NCI-H187 (cell line): ENCODE results near the gene IL24.

Experiments used
- DNase-seq, 2 experiments: peaks; one replicate each; lab custom pipeline; 2025; lab: John Stamatoyannopoulos, UW

The IL24 gene

DNA sequence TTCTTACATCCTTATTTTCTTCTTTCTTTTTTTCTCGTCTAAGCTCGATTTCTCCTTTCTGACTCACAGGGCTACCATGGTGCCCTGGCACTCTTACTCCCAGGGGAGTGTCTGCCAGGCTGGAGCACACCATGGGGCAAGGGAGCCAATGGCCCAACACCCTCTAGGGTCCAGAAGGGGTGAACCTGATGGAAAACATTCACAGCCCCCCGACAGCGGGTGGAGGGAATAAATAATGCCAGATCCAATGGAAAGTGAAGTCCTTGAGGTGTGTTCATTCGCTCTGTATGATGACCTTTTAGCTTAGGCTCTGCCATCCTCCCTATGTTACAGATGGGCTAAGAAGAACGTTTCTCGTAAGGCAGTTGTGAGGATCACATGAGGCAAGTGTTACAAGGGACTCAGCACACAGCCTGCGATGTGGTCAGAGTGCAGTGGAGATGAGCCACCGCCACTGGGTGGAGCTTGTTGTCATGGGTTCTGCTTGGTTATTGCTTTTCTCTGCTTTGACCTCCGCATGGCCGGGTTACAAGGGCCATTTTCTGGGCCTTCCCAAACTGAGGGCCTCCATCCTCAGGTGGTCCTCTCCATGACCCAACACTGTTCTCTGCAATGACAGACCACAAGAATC lies 28.0 kb downstream of the IL24 start:
- no peak for DNase-seq

DNA sequence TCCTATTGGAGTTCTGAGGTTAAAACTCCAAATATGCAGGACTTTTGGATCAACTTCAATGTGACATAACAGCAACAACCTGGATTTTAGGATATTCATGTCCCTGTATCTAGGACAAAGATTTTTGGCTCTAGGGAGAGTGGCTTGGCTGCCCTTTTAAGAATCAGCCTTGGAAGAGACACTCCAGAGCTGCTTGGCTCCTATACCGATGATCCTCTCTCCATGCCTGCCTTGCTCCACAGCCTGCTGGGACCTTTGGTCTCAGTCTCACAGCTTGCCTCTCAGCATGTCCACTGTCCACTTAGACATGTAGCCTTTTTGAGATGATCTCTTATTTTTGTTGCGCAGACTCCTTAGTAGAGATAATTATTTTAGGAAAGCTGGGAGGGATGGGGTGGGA lies 29.0 kb downstream of the IL24 start:
- DNase-seq, result no peak

GRCh38 chr1:206929524-206929923 lies 32.3 kb downstream of the IL24 start:
- no peak for DNase-seq

DNA sequence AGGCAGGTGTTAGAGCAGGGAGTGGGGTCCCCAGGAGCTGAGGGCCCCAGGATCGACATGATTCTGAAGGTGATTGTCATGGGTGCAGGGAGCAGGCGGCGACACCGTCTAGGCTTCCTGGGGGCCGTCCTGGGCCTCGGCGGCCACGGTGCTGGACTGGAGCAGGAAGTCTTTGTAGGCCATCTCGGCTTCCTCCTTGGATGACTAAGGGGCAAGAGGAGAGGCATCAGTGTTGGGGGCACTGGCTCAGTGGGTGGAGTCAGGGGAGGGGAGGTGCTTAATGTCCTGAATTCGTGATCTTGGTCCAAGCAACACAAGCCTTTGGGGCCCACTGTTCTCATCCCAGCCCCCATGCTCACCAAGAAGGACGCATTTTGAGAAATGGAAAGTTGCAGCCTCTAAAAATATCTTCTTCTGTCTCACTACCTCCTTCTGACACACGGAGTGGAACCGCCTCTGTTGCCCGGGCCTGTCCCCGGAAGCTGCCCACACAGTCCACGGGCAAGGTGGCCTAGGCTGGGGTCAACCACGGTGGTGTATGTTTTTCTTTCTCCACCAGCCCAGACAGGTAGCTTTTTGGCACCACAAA lies 33.1 kb downstream of the IL24 start:
- no peak for DNase-seq

GRCh38 chr1:206931709-206932108 lies 34.5 kb downstream of the IL24 start:
- no peak for DNase-seq

DNA sequence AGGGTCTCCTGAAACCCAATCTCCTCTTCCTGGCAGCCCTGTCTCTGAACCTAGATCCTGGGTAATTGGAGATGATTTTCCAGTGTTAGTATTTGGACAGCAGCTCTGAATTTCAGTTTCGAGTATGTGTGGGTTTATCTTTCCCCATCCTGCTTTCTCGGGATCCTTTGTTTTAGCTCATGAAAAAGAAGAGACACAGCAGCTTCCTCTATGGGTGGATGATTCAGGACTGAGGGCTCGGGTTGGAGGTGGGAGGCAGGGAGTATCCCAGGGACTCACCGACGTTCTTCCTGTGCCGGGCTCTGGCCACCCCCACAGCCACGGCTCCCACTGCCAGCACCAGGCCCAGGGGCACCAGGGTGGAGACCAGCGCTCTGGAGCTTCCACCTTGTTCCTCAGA lies 34.9 kb downstream of the IL24 start:
- no peak for DNase-seq

DNA sequence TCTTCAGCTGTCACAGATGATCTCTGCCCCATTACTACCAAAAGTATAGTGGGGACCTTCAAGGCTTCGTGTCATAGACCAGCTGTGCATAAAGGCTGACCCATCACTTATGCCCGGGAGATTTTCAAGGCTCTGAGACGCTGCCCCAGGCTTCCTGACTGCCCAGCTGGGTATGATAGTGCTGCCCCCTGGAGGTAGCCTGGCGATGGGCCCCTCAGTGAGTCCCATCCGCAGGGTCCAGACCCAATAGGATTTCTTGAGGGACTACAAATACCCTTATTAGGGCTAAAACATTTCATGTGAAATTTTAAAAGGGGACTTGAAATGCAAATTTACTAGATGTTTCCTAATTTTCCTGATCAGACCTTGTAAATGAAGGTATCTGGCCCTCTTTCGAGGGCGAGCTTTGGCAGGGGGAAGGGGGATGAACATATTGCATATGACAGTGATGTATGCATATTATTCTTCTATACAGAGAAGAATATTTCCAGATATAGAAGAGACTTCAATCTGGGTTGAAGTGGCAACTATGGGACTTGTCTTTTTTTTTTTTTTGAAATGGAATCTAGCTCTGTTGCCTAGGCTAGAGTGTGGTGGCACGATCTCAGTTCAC lies 36.2 kb downstream of the IL24 start:
- DNase-seq, result no peak

DNA sequence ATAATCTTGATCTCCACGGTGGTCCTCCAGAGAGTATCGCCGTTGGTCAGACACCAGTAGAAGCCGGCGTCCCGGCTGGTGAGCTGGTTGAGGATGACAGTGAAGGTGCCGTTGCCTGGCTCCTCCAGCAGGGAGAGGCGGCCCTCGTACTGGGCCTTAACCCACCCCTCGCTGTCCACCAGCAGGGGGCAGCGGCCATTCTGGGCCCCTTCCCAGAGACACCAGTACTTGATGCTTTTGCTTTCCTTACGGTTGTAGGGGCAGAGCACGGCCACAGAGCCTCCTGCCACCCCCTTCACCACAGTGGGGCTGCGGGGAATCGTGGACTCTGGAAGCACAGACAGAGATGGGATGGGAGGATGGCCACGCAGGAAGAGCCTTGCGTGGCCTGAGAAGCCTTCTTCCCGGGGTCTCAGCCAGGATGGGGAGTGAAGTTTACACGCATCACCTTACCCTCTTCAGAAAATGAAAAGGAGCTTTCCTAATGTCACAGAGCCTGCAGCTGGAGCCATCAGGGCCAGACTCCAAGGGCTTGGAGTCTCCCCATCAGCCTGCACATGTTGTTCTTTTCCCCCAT lies 38.3 kb downstream of the IL24 start:
- DNase-seq, result no peak

DNA sequence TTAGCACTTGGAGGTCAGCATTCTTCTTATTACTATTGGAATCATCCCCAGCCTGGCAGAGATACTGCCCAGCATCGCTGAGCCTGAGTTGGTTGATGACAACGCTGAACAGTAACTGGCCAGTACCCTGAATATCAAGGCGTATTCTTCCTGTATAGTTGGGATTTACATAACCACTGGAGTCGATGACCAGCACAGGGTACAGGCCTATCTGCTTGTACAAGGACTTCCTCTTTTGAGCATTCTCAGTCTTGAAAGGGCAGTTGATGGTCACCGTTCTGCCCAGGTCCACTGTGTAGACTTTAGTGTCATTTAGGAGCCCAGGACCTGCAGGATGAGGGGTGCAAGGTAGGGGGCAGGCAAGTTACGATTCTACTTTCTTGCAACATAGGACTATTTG lies 40.2 kb downstream of the IL24 start:
- DNase-seq, result no peak

GRCh38 chr1:206939131-206939530 lies 41.9 kb downstream of the IL24 start:
- DNase-seq, result no peak

DNA sequence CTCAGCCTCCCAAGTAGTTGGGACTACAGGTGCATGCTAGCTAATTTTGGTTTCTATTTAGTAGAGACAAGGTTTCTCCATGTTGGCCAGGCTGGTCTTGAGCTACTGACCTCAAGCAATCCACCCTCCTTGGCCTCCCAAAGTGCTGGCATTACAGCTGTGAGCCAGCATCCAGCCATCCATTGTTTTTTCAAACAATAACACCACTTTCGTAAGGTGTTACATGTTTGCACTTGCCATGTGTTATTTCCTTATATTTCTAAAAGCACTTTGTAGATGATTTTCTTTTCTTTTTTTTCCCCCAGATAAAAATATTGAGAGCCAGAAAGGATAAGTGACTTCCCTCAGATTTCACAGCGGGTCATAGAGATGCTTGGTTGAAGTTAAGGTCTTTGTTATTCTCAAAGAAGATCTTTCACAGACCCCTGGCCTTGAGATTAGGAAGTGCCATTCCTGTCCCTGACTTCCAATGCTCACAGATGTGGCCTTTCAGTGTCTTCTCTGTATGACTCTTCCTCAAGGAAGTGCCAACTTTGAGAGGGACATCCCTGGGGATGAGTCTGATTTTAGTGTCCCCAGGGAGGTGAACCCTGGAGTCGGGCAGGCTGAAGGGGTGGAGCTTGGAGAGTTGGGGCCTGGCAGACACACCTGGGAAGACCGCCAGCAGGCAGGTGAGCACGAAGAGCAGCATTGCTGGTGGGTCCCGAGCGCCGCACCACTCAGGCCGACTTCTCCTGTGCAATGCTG lies 42.8 kb downstream of the IL24 start:
- no peak for DNase-seq

DNA sequence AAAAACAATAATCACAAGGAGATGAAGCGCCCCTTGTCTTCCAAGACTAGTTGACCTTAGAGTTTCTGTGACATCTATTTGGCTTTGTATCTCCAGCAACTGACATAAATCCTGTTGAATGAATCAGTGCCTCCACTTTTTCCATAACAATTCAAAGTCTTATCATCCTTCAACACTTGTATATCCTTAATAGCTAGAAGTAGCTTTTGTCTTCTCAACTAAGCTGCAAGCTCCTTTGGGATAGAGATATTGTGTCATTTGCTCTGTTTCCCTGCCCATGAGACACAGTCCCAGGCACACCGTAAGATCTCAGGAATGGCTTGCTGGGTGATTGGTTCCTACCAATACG lies 43.3 kb downstream of the IL24 start:
- no peak for DNase-seq

DNA sequence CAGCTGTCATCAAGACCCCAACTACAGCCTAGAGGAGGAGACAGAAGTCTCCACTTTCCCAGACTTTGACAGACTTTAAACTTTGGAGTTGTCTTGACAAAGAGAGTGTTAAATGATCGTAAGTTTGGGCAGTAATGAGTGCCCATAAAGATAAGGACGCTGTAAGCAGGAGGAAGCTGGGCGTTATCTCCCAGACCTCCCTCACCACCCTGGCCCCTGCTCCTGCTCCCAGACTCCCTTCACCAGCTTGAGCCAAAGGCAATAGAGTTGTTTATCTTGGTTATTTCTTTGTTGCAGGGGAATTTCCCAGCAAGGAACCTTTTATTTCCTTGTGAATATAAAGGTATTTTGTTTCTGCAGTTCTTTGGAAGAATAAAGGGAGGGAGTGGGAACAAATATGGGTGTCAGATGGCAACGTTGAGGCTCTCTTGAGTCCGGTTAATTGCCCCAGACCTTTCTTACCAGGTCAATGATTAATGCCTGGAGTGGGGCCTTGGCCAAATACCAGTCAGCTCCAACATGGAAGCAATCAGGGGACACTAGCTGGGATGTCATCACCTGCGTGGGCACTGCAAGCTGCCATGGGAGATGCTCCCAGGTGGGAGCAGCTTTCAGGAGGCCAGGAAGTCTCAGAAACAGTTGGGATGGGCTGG lies 44.6 kb downstream of the IL24 start:
- no peak for DNase-seq

DNA sequence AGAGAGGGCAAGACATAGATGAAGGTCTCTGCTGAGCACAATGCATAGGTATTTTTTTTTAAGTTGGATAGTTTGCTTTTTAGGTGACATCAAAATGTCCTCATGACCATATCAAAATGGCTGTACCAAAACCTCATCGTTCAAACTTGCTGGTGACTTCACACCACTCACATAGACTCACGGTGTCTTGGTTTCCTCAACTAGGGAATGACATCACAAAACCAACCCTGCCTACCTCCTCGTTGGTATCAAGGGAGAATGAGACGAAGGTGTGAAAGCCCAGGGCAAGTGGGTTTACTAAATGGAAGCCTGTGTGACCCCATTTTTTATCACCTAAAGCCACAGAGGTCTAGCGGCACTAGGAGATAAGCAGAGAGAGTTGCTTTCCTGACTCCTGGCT lies 47.5 kb downstream of the IL24 start:
- no peak for DNase-seq

DNA sequence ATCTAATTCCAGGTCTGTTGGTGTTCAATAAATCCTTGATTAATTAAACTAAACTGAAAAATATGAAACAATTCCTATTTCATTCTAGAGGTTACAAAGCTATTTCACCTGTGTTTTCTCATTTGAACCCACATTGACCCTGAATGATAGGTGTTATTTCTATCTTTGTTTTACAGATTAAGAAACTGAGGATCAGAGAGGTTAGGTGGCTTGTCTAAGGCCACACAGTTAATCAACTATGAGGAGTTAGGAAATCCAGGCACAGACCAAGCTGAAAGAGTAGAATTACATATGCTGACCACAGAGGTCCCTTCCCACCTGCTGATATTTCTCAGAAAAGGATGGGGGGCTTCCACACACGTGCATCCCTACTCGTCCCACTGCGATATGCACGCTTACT lies 48.5 kb downstream of the IL24 start:
- DNase-seq, result no peak

DNA sequence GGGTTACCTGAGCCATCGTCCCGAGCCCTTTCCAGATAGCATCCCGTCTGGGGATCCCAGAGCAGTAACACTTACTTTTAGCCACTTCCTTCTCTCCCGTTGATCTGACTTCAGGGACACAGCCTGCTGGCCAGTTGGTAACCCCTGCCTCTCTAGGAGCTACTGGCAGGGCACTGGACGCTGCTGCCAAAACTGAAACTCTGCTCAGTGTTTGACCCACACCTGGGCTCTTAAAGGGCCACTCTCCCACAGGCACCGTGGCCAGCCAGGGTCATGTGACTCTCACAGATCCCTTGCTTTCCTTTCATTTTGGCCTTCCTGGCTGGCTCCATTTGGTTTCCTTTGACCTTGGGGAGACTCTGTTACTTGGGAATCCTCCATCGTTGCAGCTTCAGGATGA lies 49.0 kb downstream of the IL24 start, which contains the start of gene PIGR:
Gene PIGR (minus strand): TSS at position 206 of the 400 bp plus-strand sequence. CDS start 5,935 bp downstream, outside the sequence.
- DNase-seq, result no peak

DNA sequence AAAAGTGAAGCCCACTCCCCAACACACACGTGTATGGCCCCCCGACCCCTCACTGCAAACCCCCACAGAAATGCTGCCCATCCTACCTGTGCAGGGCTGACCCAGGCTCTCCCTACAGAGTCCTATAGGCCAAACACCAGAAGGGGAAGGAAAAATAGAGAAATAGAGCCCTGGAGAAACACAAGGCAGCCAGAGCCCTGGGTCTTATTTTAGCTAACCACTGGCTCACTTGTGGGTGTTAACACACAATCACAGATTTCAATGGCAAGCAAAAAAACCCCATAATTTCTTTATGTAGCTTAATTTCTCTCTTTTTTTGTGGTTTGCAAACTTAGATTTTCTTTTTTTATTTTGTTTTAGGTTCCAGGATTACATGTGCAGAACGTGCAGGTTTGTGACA lies 50.0 kb downstream of the IL24 start:
- no peak for DNase-seq

DNA sequence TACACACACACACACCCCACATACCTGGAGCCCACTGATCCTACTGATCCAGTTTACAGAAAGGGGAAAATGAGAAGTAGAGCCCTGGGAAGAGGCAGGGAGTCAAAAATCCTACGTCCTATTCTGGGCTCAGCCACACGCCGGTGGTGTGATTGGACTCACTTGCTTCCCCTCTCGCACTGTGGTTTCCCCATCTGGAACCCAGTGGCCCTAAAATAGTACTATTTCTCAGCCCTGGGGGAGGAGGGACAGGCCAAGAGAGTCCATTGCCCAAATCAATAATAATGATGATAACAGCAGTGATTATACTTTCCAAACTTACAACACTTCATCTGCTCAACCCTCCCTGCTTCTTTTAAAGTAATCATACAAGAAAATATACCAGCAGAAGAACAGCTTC lies 52.0 kb downstream of the IL24 start:
- DNase-seq, result no peak

- DNase-seq, result no peak
These were observed 52.4 kb downstream of the IL24 start for GRCh38 chr1:206949641-206950040.

DNA sequence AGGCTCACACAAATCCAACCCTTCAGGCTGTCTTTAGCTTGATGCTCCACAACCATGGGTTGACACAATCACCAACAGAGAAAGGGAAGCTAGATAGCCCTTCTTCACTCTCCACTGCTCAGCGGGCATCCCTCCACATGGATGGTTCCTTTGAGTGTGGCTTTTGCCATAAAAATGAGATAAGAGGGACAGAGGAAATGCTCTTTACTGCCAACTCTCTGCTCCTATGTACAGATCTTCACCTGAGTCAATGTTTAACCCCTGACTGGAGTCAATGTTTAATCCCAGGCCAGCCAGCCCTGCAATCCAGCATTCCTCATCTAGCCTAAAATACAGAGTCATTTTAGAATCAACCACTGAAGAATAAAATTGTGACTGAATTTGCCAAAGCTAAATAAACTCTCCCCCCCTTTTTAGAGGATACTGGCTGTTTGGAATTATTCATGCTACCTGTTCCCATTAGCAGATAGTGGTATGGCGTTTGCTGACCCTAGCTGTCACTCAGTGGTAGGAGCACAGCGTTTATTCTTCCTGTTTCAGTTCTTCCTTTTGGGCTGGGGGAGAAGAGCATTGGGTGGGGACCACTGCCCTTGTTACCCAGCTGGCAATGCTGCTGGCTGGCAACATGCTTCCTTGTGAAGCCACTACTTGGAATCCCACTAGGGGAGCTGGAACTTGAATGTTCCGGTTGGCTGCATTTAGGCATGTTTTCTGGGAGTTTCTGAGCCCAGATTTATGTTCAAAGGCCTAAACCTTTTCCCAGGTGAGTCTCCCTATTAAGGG lies 54.3 kb downstream of the IL24 start:
- no peak for DNase-seq

- no peak for DNase-seq
These were observed 54.9 kb downstream of the IL24 start for GRCh38 chr1:206952171-206952570.
